HG03095 (cell line): Measurements from ENCODE around the gene ITIH3.

Source experiments
- ATAC-seq: cut with Tn5 transposase; IDR thresholded peaks from one replicate; pipeline ENCODE4 v1.9.1; 2021; ENCODE audit warnings: moderate library complexity; ENCODE audit not compliant: unreplicated experiment

ITIH3 gene

DNA sequence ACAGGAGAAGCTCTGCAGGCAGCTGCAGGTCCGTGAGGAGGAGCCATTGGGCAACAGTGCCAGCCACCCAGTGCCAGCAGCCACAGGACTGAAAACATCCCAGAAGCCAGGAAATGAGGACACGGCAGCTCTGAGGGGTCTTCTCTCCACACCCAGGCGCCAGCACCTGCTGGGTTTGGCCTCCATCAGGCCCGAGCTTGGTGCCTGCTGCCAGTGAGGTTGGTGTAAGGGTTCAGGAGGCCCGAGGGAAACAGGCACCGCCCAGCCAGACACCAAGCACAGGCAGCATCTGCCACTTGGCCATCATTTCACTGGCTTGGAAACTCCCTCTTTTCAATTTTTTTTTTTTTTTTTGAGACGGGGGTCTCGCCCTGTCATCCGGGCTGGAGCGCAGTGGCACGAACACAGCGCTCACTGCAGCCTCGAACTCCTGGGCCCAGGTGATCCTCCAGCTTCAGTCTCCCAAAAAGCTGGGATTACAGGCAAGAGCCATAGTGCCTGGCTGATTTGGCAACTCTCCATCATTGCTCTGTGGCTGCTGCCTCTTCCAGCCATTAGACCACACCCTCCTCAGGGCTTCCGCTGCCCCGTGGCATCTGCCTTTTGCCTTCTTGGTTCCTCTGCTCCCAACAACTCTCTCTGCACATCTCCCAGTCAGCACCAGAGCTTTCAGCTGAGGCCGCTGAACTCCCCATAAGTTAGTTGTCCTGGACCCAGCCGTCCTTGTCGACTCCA lies 1.5 kb upstream of the ITIH3 start:
- no peak for ATAC-seq

DNA sequence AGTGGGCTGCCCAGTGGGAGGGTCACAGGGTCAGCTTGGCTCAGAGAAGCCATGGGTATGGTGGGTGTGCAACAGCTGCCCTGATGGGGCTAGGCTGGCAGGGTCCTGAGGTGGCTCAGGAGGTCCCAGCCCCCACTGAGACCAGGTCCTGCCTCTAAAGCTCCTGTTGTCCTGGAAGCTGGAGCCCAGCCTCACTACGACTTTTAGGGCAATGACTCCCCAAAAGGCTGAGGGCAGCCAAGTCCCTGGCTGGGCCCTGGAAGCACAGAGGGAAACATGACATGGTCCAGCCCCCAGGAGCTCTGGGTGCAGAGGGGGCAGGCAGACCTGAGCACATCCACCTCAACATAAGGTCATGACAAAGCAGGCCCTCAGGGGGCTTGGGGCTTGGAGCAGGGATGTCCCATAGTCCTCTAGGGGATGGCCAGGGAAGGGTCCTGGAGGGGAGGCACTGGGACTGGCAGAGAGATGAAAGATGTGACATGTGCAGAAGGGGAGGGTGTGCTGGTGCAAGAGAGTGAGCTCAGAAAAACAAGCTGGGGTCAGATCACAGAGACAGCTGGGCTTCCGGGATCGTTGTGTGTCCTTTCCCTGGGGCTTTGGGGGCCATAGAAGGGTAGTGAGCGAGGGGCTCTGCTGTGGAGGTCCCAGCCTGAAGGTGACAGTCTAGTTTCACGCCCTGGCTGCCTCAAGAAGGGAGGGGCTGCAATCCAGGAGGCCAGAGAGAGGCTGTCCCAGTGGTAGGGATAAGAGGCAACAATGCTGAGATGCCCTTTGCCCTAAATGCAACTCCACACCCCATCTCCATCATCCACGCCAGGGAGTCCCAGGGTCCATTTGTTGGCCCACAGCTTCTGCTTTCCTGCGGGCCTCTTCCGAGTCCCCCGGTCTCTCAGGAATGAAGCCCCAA lies 639 bp upstream of the ITIH3 start:
- no peak for ATAC-seq

DNA sequence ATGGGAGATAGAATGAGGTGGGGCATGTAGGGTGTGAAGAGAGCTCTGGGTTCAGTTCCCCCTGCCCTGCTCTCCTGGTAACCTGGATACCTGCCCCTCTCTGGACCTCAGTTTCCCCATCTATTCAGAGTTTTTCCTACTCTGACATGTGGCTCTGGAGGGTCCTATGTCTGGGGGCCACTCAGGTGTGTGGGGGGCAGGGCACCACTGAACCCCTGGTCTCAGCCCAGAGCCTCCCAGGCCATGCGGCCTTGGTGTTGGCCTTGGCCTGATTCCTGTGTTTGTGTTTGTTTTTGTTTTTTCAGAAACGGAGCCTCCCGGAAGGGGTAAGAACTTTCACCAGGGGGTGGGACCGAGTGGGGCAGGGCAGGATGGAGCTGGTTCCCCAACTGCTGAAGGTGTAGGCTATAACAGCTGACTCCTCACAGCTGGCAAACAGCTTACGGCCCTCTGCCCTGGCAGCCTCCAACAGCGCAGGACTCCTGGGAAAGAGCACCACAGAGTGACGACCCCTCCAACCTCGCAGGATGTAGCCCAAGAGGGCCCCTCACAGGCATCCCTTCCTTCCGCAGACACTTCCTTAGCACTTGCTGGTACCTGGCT lies 803 bp downstream of the ITIH3 start:
- ATAC-seq: no peak

DNA sequence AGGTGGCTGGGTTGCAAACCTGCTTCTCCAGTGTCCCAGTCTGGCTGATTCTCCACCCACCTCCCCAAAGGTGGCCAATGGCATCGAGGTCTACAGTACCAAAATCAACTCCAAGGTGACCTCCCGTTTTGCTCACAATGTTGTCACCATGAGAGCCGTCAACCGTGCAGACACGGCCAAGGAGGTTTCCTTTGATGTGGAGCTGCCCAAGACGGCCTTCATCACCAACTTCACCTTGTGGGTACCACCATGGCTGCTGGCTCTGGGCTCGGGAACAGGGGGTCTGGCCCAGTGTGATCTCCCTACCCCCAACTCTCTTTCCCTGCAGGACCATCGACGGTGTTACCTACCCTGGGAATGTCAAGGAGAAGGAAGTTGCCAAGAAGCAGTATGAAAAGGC lies 1.8 kb downstream of the ITIH3 start:
- ATAC-seq: no peak

DNA sequence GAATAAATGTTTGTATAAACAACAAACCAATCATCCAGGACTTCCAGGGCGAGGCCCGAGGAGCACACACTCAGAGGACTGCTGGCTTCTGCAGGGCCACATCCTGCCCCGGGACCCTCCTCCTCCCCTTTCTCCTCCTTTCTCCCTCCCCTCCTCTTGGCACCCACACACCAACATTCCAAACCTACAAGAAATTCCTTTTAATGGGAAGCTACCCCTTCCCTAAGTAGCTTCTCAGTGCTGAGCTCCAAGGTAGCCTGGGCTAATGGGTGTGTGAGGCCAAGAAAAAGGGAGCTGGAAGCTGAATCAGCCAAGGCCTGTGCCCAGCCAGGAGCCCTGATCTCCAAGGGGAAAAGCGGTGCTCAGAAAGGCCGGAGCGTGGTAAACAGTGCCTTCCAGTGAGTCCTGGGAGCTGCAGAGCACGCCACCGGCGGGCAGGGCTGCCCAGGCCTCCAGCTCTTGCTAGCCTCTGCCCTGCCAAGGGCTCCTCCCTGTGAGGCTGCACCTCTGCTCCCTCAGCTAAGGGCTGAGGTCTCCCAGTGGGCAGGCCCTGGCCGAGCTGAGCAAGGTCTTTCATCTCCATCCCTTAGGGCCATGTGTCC lies 3.9 kb downstream of the ITIH3 start:
- ATAC-seq: no peak

DNA sequence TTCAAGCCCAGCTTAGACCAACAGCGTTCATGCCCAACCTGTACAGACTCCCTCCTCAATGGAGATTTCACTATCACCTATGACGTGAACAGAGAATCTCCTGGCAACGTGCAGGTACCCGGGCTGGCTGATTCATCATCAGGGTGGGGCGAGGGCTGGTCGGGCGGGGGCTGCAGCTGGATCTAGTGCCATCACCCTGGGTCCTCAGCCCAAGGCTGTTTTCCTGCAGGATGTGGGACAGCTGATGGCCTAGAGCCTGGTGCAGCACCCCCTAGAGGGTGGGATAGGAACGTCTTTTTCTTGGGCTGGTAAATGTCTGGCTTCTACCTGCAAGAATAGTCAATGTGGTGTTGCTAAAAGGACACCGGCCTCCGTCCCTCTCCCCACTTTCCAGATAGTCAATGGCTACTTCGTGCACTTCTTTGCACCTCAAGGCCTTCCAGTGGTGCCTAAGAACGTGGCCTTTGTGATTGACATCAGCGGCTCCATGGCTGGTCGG lies 4.4 kb downstream of the ITIH3 start:
- no peak for ATAC-seq

DNA sequence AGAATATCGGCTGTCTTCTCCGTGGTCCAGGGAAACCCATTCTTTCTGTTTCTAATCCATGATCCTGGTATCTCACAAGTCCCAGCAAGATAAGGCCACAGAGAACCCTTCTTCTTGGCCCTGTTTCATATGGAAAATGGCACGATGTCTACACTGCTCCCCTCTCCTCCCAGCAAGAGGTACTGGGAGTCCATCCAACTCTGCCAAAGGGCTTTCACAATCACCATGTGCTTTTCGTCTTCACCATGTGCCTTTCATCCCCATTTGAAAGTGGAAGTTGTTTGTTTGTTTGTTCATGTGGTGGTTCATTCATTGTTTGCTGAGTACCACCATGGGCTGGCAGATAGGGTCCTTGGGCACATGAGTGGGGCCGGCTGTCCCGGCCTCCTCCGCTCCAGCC lies 5.5 kb downstream of the ITIH3 start:
- ATAC-seq: no peak

DNA sequence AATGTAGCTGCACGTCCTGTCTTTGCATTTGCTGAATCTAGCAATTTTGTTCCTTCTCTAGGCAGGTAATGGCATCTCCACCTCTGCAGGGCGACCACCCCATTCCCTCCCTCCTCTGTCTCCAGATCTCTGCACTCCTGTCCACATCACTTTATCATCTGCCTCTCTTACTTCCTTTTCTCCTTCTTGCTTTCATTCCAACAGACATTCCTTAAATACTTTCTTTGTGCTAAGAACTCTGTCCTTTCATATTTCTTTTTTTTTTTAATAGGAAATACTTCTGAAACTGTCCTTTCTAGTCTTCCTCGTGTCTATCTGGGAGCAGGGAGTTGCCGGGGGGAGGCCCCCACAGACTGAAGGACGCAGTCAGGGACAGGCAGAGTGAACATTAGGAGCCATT lies 7.2 kb downstream of the ITIH3 start:
- ATAC-seq: no peak

DNA sequence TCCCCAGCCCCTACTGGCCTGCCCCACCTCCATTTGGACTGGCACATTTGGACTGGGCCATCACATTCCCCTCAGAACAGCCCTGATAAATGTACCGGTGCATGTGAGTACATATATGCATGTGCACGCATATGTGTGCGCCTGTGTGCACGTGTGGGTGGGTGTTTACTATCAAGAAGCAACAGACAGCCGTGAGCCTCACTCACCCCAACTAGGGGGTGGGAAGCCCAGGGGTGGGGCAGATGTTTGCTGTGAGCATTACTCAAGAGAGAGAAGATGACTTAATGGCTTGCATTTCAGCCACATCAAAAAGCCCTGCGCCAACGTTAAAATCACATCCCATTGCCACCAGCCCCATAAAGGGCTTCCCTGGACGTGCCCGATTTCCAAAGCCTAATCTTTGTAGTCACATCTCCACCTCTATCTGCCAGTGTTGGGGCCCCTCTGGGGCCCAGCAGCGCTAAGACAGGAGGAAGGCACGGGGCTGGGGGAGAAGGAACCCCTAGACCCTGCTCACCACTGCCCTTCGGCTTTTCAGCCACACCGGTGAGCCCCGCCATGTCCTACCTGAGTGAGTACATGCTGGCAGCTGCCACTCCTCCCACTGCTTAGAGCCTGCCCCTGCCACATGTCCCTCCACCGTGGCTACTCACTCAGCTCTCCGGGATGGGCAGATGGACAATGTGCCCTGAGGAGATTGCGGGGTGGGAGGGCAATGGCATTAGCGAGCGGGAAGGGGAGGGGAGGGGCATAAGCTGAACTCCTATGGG lies 10.9 kb downstream of the ITIH3 start:
- ATAC-seq: no peak

DNA sequence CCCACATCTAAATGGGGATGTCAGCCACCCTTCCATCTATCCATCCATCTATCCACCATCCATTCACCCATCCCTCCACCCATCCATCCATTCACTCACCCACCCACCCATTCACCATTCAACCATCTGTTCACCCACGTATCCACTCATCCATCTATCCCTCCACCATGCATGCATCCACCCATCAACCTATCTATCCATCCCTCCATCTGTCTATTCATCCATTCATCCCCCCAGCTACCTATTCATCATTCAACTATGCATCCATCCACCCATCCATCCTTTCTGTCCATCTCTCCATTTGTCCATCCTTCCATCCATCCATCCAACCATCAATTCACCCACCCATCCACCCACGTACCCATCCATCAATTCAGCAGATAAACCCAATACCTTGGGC lies 14.6 kb downstream of the ITIH3 start:
- ATAC-seq: no peak

DNA sequence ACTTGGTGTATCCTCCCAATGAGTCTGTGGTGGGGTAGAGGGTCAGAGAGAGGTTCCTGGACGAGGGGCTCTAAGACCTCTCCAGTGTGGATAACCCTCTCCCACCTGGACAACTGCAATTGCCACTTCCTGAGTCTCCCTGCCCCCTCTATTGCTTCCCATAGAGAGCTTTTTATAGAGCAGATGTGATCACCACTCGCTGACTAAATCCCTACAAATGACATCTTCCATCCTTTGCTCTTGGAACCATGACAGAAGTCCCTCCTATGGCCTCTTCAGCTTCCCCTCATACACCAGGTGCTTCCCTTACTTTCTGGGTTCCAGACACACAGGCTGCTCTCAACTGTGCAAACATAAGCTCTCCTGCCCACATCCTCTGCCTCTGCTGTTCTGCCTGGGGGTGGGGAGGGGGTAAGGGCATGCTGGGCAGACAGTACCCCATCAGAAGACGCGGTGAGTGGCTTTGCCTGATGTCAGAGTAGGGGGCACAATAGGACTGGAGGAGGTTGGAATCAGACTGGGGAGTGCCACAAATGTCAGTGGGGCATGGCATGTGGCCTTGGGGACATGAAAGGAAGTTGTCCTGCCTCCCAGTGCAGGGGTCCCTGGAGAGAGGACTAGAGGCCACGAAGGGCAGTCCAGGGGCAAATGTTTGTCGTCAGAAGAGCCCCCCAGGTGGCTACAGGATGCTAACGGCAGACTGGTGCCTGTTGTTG lies 15.2 kb downstream of the ITIH3 start:
- no peak for ATAC-seq

DNA sequence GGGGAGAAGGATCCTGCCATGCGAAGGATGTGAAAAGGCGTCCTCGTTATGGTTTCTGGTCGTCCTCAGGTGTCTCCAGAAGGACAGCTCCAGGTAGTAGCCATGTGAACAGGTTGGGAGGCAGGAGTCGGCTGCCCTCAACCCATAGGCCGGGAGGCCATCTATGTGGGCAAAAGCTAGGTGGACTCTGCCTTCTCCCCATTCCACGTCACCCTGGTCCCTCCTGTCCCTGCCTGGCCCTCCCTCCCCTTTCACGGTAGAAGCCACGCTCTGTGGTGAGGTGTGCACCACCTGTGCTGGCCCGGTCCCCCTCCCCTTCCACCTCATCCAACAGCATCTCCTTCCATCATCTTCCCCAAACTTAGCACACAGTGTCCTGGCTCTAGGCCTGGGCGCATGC lies 16.3 kb downstream of the ITIH3 start:
- no peak for ATAC-seq

DNA sequence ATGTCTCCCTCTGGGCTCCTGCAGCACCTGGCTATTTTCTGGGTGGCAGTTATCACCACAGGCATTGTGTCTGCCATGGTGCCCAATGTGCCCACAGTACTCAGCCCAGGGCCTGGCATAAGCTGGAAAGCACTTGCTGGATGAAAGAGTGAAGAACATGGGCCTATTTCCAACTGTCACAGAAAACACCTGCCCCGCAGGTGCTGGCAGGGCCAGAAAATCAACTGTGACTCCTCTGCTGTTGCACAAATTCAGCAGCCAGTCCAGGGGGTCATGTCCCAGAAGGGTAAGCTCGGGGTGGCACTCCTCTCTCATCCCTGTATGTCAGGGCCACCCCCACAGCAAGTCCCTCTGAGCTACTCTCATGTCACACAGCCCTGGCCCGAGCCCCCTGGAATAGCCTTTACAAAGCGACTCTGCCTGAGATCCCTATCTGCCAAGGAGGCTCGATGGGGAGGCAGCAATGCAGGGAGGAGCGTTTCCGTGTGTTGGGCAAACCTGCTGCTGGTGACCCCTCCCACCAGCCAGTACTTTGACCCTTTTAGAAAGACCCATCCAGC lies 16.9 kb downstream of the ITIH3 start:
- no peak for ATAC-seq

DNA sequence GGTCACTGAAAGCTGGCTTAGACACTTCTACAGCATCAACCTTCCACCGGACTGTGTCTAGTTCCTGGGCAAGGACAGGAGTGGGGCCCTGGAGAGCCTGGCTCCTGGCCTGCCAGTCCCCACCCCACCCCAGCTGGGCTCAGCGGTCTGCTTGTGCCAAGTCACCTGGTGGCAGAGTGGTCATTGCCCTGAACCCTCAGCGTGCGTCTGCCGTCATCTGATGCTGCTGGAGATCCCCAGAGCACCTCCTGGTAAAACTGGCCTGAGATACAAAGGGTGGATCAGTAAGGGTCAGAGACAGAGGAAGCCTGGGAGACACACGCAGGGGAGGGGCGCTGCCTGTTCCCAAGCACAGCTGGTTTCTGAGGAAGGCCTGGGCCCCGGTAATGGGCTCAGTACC lies 19.2 kb downstream of the ITIH3 start:
- no peak for ATAC-seq

DNA sequence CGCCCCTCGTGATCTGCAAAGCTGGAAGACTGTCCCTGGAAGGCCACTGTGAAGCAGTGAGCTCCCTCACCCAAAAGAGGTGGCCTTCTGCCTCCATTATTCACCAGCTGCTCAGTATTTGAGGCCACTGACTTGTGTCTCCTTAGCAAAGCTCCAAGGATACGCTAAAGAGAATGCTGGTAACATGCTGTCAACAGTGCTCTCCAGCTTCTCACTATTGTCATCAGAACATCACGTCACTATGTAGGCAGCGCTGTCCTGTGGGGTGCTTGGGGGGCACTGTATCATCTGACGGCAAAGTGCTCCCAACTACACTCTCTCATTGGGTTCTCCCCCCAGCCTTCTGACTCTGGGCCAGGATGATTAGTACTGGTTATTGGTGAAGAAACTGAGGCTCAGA lies 21.6 kb downstream of the ITIH3 start:
- no peak for ATAC-seq

DNA sequence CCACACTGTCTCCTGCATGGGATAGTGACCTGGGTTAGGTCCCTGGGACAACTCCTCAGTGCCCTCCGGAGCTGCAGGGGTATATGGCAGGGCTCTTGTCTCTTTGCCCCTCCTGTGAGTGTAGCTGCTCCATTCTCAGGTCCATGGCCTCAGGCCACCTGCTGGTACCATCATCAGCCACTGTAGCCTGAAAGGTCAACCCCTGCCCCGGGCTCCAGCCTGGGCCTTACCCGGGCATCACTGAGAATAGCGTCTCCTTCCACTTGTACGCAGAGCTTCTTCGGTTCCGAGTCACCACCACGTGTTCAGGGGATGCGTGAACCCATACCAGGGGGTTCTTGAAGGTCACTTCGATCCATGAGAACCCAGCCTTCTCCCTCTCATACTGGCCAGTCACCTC lies 22.1 kb downstream of the ITIH3 start:
- no peak for ATAC-seq

DNA sequence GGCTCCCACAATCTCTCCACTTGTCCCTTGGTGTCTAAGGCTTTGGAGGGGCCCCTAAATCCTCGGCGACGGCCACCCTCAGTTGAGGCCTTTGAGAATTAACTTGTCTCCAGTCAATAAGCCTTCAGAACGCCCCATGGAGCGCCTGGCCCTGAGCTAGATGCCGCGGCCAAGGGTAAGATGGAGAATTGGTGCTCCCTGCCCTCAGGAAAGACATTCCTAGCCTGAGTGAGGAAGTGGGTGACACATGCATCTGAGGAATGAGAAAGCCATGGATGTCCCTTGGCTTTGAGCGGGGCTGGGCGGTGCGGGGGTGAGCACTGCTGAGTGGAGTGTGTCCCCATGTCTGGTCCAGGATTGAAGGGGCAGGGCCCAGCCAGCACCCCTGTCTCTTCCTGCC lies 22.6 kb downstream of the ITIH3 start:
- ATAC-seq: no peak

DNA sequence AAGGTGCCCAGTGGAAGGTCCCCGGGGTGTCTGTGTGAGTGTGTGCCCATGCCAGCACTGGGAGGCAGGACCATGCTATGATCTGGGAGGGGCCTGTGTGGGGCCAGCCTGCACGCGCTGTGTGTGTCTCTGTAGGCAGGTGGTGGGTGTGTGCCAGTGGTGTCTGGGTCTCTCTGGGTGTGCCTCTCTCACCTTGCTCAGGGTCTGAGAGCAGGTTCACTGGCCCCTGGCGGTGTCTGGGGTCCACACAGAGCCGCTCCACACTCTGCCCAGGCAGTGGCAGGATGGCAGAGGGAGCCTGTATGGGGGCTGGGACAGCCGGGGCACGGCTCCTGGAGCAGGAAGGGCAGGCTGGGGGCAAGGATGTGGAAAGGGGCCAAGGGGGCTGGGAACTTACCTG lies 23.3 kb downstream of the ITIH3 start:
- no peak for ATAC-seq

DNA sequence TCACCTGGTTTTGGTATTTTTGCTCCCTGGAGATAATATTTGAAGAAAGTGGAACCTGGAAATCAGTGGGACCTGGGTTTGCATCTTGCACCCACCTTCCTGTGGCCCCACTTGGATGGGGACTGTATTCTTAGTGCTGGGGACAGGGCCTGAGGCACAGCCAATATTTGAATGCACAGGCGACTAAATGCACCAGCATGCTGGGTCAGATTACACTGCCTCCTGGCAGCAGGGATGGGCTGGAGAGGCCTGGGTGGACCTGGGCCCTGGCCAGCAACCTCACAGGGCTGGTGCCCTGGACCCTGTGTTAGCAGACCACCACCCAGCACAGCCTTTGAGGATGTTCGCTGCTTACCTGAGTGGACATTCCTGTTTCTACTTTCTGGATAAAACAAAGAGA lies 25.3 kb downstream of the ITIH3 start:
- no peak for ATAC-seq

DNA sequence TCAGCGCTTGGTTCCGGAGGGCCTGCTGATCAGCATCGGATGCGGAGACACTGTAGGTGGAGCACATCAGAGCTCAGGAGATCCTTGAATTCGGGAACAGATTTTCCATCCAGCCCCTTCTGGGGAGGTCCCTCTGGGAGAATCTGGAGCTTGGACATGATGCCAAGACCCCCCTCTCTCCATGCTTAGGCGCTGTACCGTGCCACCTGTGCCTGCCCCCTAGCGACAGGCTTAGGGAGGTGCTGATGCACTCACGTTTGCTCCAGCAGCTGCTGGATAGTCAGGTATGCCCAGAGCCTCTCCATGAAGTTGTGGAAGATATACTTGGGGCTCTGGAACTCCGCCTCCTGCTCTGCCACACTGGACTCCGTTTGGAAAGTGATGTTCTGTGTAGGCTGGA lies 26.1 kb downstream of the ITIH3 start:
- ATAC-seq: no peak
